OCI-LY7 (cell line): ENCODE data around the gene C12orf76.

Experiments used
- EZH2phosphoT487 ChIP-seq: fragments of 200-600 bp; sonication (generic); IDR thresholded peaks from 2 replicates; pipeline ENCODE4 v1.6.1; 2018; ENCODE audit warnings: low read depth, borderline replicate concordance, mild to moderate bottlenecking, mixed run types, antibody characterized with exemption, low read length, moderate library complexity, mixed read lengths
- TF ChIP-seq, protein P1 (sequence below): fragments of 200-600 bp; sonication (generic); conservative IDR thresholded peaks from 2 replicates; pipeline ENCODE4 v1.5.1; 2014; ENCODE audit warnings: mild to moderate bottlenecking, antibody characterized with exemption, low read length, moderate library complexity, mixed read lengths

DNA sequence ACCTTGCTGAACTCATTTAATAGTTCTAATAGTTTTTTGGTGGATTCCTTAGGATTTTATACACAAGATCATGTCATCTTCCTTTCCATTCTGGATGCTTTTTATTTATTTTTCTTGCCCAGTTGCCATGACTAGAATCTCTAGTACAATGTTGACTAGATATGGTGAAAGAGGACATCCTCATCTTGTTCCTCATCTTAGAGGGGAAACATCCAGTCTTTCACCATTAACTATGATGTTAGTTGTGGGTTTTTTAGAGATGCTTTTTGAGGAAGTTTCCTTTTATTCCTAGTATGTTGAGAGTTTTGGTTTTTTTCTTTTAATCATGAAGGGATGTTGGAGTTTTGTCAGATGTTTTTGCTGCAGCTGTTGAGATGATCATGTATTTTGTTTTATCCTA lies 40.4 kb downstream of the C12orf76 start:
- TF ChIP-seq, protein P1, sequence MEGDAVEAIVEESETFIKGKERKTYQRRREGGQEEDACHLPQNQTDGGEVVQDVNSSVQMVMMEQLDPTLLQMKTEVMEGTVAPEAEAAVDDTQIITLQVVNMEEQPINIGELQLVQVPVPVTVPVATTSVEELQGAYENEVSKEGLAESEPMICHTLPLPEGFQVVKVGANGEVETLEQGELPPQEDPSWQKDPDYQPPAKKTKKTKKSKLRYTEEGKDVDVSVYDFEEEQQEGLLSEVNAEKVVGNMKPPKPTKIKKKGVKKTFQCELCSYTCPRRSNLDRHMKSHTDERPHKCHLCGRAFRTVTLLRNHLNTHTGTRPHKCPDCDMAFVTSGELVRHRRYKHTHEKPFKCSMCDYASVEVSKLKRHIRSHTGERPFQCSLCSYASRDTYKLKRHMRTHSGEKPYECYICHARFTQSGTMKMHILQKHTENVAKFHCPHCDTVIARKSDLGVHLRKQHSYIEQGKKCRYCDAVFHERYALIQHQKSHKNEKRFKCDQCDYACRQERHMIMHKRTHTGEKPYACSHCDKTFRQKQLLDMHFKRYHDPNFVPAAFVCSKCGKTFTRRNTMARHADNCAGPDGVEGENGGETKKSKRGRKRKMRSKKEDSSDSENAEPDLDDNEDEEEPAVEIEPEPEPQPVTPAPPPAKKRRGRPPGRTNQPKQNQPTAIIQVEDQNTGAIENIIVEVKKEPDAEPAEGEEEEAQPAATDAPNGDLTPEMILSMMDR, result no peak
- no peak for TF ChIP-seq EZH2phosphoT487
